PC-3 (cell line): ENCODE measurements around the gene TEX26. TPM values are rescaled to one million over a fixed set of nuclear protein-coding genes. Genes with fewer than 3 reads are reported as not detected.

Source experiments
- ATAC-seq: fragments of 200-7000 bp; cut with Tn5 transposase; 2 replicates; pipeline ENCODE4 v1.9.1; 2020; ENCODE audit warnings: mild to moderate bottlenecking, moderate library complexity
- BruUV-seq: library from RNA; stranded (reverse); fragments of 400-500 nt; replicated peaks from 2 replicates; lab custom pipeline; 2021; lab: Mats Ljungman, UMichigan
- CTCF ChIA-PET: fragments of 300-600 bp; sonication (Branson Sonifier 250); formaldehyde crosslinking; loops from one replicate; lab custom pipeline; 2022; ENCODE audit warnings: antibody characterized with exemption; lab: Charles Lee
- POLR2A ChIA-PET: fragments of 300-600 bp; sonication (Branson Sonifier 250); formaldehyde crosslinking; loops from one replicate; lab custom pipeline; 2022; ENCODE audit warnings: antibody characterized with exemption; ENCODE audit not compliant: unreplicated experiment; lab: Charles Lee
- DNase-seq: peaks from one replicate; pipeline ENCODE4 v3.0.0-alpha.2; 2015
- H2AFZ ChIP-seq: fragments of 300-600 bp; sonication (generic); 2 replicates; pipeline ENCODE4 v1.6.0; 2016; ENCODE audit warnings: antibody characterized with exemption, low read length
- H3F3A ChIP-seq: fragments of 300-600 bp; sonication (generic); one replicate; pipeline ENCODE4 v1.6.0; 2017; ENCODE audit warnings: antibody characterized with exemption, low read length, control low read depth, mild to moderate bottlenecking; ENCODE audit not compliant: unreplicated experiment
- H3K27ac ChIP-seq: fragments of 300-600 bp; sonication (generic); 2 replicates; pipeline ENCODE4 v1.5.1; 2016; ENCODE audit warnings: mild to moderate bottlenecking, low read length
- H3K27me3 ChIP-seq: fragments of 300-600 bp; sonication (generic); 2 replicates; pipeline ENCODE4 v1.6.1; 2016; ENCODE audit warnings: low read length, mixed read lengths
- H3K36me3 ChIP-seq: fragments of 300-600 bp; sonication (generic); 2 replicates; pipeline ENCODE4 v1.6.1; 2016; ENCODE audit warnings: low read depth, mixed run types, low read length, mixed read lengths
- H3K4me1 ChIP-seq: fragments of 300-600 bp; sonication (generic); 2 replicates; pipeline ENCODE4 v1.5.1; 2016; ENCODE audit warnings: low read length; ENCODE audit not compliant: insufficient read depth
- H3K4me2 ChIP-seq: fragments of 300-600 bp; sonication (generic); 2 replicates; pipeline ENCODE4 v1.6.0; 2016; ENCODE audit warnings: low read length
- H3K4me3 ChIP-seq: fragments of 300-600 bp; sonication (generic); 2 replicates; pipeline ENCODE4 v1.5.1; 2016; ENCODE audit warnings: mild to moderate bottlenecking, low read length, mixed read lengths
- H3K79me2 ChIP-seq: fragments of 300-600 bp; sonication (generic); 2 replicates; pipeline ENCODE4 v1.6.1; 2017; ENCODE audit warnings: low read length, mixed read lengths
- H3K9ac ChIP-seq: fragments of 300-600 bp; sonication (generic); 2 replicates; pipeline ENCODE4 v1.6.0; 2016; ENCODE audit warnings: mild to moderate bottlenecking, low read length
- H3K9me2 ChIP-seq: fragments of 300-600 bp; sonication (generic); replicated peaks from 2 replicates; pipeline ENCODE4 v1.6.1; 2016; ENCODE audit warnings: mixed run types, low read length, mixed read lengths
- H3K9me3 ChIP-seq: fragments of 300-600 bp; sonication (generic); 2 replicates; pipeline ENCODE4 v1.6.1; 2016; ENCODE audit warnings: low read length, mixed read lengths
- H4K20me1 ChIP-seq: fragments of 300-600 bp; sonication (generic); 2 replicates; pipeline ENCODE4 v1.6.1; 2016; ENCODE audit warnings: low read length, mixed read lengths
- EZH2 ChIP-seq: fragments of 300-600 bp; sonication (generic); IDR thresholded peaks from one replicate; pipeline ENCODE4 v1.6.1; 2017; ENCODE audit warnings: antibody characterized with exemption, mild to moderate bottlenecking, low read length; ENCODE audit not compliant: unreplicated experiment
- EZH2phosphoT487 ChIP-seq: fragments of 300-600 bp; sonication (generic); IDR thresholded peaks from 2 replicates; pipeline ENCODE4 v1.6.1; 2018; ENCODE audit warnings: mild to moderate bottlenecking, antibody characterized with exemption, low read length, borderline replicate concordance
- intact Hi-C: fragments of 100-400 bp; cut with micrococcal nuclease; formaldehyde crosslinking; loops from 2 replicates; pipeline ENCODE4 v1.9.0; 2023
- total RNA-seq: library from RNA; depleted of rRNA; stranded (reverse); fragments of >200 nt; gene quantifications from 2 replicates; pipeline ENCODE4 v1.2.3, GENCODE V29; 2014
- TF ChIP-seq, protein P1 (sequence below): fragments of 300-600 bp; sonication (generic); conservative IDR thresholded peaks from 2 replicates; pipeline ENCODE4 v1.5.1; 2017; ENCODE audit warnings: antibody characterized with exemption, low read depth, mild to moderate bottlenecking, low read length

The TEX26 gene
- total RNA-seq, 1 experiment from 2014 or later: not detected

DNA sequence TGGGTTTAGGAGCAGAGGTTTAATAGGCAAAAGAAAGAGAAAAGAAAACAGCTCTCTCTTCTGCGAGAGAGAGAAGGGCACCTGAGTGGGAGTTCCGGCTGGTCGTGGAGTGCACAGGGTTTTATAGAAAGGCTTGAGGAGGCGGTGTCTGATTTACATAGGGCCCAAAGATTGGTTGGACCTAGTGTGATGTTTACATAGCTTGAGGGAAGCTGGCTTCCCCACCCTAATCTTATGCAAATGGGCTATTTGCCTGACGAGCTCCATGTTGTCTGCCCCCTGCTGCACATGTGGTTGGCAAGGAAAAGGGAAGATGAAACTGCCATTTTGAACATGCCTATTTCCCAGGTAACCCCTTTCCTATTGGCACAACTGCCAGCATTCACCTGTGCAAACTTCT is 47.9 kb upstream of the TEX26 start:
- Histone ChIP-seq H3K27me3 (no peaks in the 10 kb centered on the region), H3K4me3 (no peak overlapping the region), H3K27ac (no peak overlapping the region), H4K20me1 (no peaks in the 10 kb centered on the region), H3K79me2 (no peaks in the 10 kb centered on the region), H3K9ac (no peak overlapping the region), H2AFZ (no peak overlapping the region), H3K36me3 (no peaks in the 10 kb centered on the region), H3F3A (no peaks in the 10 kb centered on the region), H3K9me2 (no peaks in the 10 kb centered on the region), H3K4me2 (no peak overlapping the region), H3K4me1 (peaks cover 13% of the 10 kb centered on the region), H3K9me3 (no peaks in the 10 kb centered on the region)
- TF ChIP-seq EZH2phosphoT487: no peak
- TF ChIP-seq EZH2: no peak
- BruUV-seq: no TSS peak
- ChIA-PET CTCF (no interaction called here), POLR2A (no interaction called here)
- intact Hi-C loops: no loop called here
- DNase-seq (no peak), ATAC-seq (no peak)

DNA sequence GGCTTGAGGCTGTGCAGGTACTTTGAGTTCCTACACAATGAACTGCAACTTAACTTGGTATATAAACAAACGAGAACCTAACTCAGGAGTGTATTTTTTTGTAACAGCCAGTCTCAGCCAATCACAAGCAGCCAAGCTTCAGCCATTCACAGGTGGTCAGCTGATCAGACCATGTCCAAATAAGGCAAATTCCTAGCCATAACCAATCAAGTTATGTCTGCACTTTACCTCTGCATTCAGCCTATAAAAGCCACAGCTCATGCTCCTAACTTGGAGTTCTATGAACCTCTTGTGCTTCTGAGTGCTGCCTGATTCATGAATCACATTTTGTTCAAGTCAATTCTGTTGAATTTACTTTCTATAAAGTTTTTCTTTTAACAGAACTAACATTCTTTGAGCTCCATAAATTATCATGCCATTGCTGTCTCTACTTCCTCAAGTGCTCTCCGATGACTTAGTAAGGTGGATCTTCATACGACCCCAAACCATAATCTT is 43.2 kb upstream of the TEX26 start:
- Histone ChIP-seq H3K4me3 (no peak overlapping the region), H3F3A (no peaks in the 10 kb centered on the region), H2AFZ (no peak overlapping the region), H3K9me2 (no peaks in the 10 kb centered on the region), H3K36me3 (no peaks in the 10 kb centered on the region), H3K27me3 (0 out of 2 replicates have a peak, but pooled peaks cover 3% of the 10 kb centered on the region), H4K20me1 (no peaks in the 10 kb centered on the region), H3K27ac (no peak overlapping the region), H3K4me2 (no peak overlapping the region), H3K4me1 (no peaks in the 10 kb centered on the region), H3K9me3 (no peaks in the 10 kb centered on the region), H3K79me2 (no peaks in the 10 kb centered on the region), H3K9ac (no peak overlapping the region)
- BruUV-seq: no TSS peak
- no peak for DNase-seq
- TF ChIP-seq EZH2phosphoT487 (no peak), EZH2 (no peak)
- TF ChIP-seq, protein P1, sequence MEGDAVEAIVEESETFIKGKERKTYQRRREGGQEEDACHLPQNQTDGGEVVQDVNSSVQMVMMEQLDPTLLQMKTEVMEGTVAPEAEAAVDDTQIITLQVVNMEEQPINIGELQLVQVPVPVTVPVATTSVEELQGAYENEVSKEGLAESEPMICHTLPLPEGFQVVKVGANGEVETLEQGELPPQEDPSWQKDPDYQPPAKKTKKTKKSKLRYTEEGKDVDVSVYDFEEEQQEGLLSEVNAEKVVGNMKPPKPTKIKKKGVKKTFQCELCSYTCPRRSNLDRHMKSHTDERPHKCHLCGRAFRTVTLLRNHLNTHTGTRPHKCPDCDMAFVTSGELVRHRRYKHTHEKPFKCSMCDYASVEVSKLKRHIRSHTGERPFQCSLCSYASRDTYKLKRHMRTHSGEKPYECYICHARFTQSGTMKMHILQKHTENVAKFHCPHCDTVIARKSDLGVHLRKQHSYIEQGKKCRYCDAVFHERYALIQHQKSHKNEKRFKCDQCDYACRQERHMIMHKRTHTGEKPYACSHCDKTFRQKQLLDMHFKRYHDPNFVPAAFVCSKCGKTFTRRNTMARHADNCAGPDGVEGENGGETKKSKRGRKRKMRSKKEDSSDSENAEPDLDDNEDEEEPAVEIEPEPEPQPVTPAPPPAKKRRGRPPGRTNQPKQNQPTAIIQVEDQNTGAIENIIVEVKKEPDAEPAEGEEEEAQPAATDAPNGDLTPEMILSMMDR: no peak
- ATAC-seq: no peak
- ChIA-PET CTCF (no interaction called here), POLR2A (no interaction called here)
- intact Hi-C loops: no loop called here

DNA sequence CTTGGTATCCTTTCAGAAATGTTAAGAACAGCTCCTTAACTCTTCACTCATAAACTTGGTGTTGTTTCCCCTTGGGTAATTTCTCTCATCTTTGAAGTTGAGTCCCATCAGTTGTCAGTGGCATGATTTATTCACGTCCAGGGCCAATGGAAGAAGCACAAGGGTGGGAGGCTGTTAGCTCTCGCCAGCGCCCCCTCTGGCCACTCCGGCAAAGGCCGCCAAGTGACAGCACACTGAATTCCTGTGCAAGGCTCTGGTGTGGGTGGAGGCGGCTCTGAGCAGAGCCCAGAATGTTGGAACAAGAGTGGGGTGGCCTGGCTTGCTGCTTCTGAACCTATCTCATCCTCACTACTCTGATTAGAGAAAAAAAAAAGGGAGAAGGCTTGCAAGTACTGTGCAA is 39.5 kb upstream of the TEX26 start:
- H3K9me2 ChIP-seq: no peaks in the 10 kb centered on the region
- CTCF ChIA-PET: no interaction called here

More for the DNA sequence above, 39.5 kb upstream of the TEX26 start:
- no peak overlapping the region for H3K4me2 ChIP-seq
- no peak for TF ChIP-seq EZH2phosphoT487
- TF ChIP-seq, protein P1: peak; percentile 65
- H3K9ac ChIP-seq: no peak overlapping the region
- H3K9me3 ChIP-seq: no peaks in the 10 kb centered on the region
- no TSS peak for BruUV-seq
- no peak for ATAC-seq
- H3K4me1 ChIP-seq: no peaks in the 10 kb centered on the region
- no peak overlapping the region for H3K27ac ChIP-seq
- no peaks in the 10 kb centered on the region for H3K36me3 ChIP-seq
- H4K20me1 ChIP-seq: no peaks in the 10 kb centered on the region
- POLR2A ChIA-PET: no interaction called here
- no peaks in the 10 kb centered on the region for H3F3A ChIP-seq
- H2AFZ ChIP-seq: no peak overlapping the region
- no peaks in the 10 kb centered on the region for H3K79me2 ChIP-seq
- H3K4me3 ChIP-seq: no peak overlapping the region
- peak; percentile 38 for DNase-seq
- 0 out of 2 replicates have a peak, but pooled peaks cover 10% of the 10 kb centered on the region for H3K27me3 ChIP-seq
- intact Hi-C loops: no loop called here
